HepG2 (cell line): ENCODE measurements around the gene TRMT2A. TPM values are rescaled to one million over a fixed set of nuclear protein-coding genes. Genes with fewer than 3 reads are reported as not detected.

Source experiments
- JUNB ChIP-seq: sonication (generic); formaldehyde crosslinking; IDR thresholded peaks from 2 replicates; pipeline ENCODE4 v1.8.0; 2022; ENCODE audit warnings: missing genetic modification reagents, mild to moderate bottlenecking, borderline replicate concordance
- KDM4B ChIP-seq: sonication (generic); formaldehyde crosslinking; IDR thresholded peaks from 2 replicates; pipeline ENCODE4 v1.4.0; 2020; ENCODE audit warnings: missing genetic modification reagents
- POLR2G ChIP-seq: fragments of 200-400 bp; formaldehyde crosslinking; IDR thresholded peaks from 2 replicates; pipeline ENCODE4 v1.6.1; 2018; ENCODE audit warnings: mild to moderate bottlenecking, low read depth, low read length, moderate library complexity
- PPARG ChIP-seq: conservative IDR thresholded peaks from 2 replicates; pipeline ENCODE4 v1.6.1; 2016; ENCODE audit warnings: missing biosample characterization, missing genetic modification reagents
- TOE1 ChIP-seq: sonication (generic); formaldehyde crosslinking; IDR thresholded peaks from 2 replicates; pipeline ENCODE4 v1.4.0; 2020; ENCODE audit warnings: mild to moderate bottlenecking, missing genetic modification reagents
- ZNF282 ChIP-seq: fragments of 450-650 bp; IDR thresholded peaks from 2 replicates; pipeline ENCODE4 v1.6.1; 2018; ENCODE audit not compliant: partially characterized antibody
- ZNF34 ChIP-seq: sonication (generic); formaldehyde crosslinking; IDR thresholded peaks from 2 replicates; pipeline ENCODE4 v1.4.0; 2020; ENCODE audit warnings: mild to moderate bottlenecking, missing genetic modification reagents, borderline replicate concordance
- ZNF879 ChIP-seq: sonication (generic); formaldehyde crosslinking; IDR thresholded peaks from 2 replicates; pipeline ENCODE4 v1.8.1; 2023; ENCODE audit warnings: missing genetic modification reagents
- ZSCAN20 ChIP-seq: sonication (generic); formaldehyde crosslinking; IDR thresholded peaks from 2 replicates; pipeline ENCODE4 v1.4.0; 2020; ENCODE audit warnings: missing genetic modification reagents, mild to moderate bottlenecking, borderline replicate concordance
- polyA plus RNA-seq, 8 experiments: library from polyadenylated mRNA; depleted of rRNA in 3 of 8; stranded (reverse) in 7 of 8; unstranded in 1 of 8; fragments of >200 nt; fragmentation: Illumina TruSeq in 4 of 8; extraction: Trizol in 4 of 8; gene quantifications; 2 replicates each; pipeline versions ENCODE4 v1.2.1 to v1.2.3, GENCODE V29; 2011 to 2016; ENCODE audit warnings: low read depth in 4 of 8, missing spikeins in 1 of 8, mixed read lengths in 1 of 8; ENCODE audit not compliant: insufficient read depth in 1 of 8
- total RNA-seq, 5 experiments: library from RNA; depleted of rRNA; stranded (reverse); fragments of >200 nt; fragmentation: Illumina TruSeq; extraction: Trizol; gene quantifications; 2 replicates each; pipeline ENCODE4 v1.2.3, GENCODE V29; 2016; ENCODE audit warnings: low read depth in 1 of 5
- TF ChIP-seq, protein P1 (sequence below): sonication (generic); formaldehyde crosslinking; IDR thresholded peaks from 2 replicates; pipeline ENCODE4 v1.4.0; 2020; ENCODE audit warnings: mild to moderate bottlenecking, missing genetic modification reagents
- TF ChIP-seq, protein P2 (sequence below): sonication (generic); formaldehyde crosslinking; IDR thresholded peaks from 2 replicates; pipeline ENCODE4 v1.4.0; 2020; ENCODE audit warnings: missing genetic modification reagents, low read depth, mild to moderate bottlenecking, borderline replicate concordance
- TF ChIP-seq, protein P3 (sequence below): conservative IDR thresholded peaks from 2 replicates; pipeline ENCODE4 v1.6.1; 2018; ENCODE audit warnings: missing genetic modification reagents
- TF ChIP-seq, protein P4 (sequence below): sonication (generic); formaldehyde crosslinking; IDR thresholded peaks from 2 replicates; pipeline ENCODE4 v1.5.0; 2020; ENCODE audit warnings: missing genetic modification reagents, mild to moderate bottlenecking, borderline replicate concordance
- TF ChIP-seq, protein P5 (sequence below): sonication (generic); formaldehyde crosslinking; IDR thresholded peaks from 2 replicates; pipeline ENCODE4 v1.5.1; 2020; ENCODE audit warnings: mild to moderate bottlenecking, missing genetic modification reagents, borderline replicate concordance
- TF ChIP-seq, protein P6 (sequence below): sonication (generic); formaldehyde crosslinking; IDR thresholded peaks from 2 replicates; pipeline ENCODE4 v1.4.0; 2020; ENCODE audit warnings: missing genetic modification reagents
- TF ChIP-seq, protein P7 (sequence below): sonication (generic); formaldehyde crosslinking; IDR thresholded peaks from 2 replicates; pipeline ENCODE4 v1.4.0; 2020; ENCODE audit warnings: missing genetic modification reagents

The TRMT2A gene
- total and polyA plus RNA-seq, 2 of the 13 experiments (the other 11 are each of a cell fraction or from before 2014, with no cell fraction given) = 24.0 to 30.3 TPM

DNA sequence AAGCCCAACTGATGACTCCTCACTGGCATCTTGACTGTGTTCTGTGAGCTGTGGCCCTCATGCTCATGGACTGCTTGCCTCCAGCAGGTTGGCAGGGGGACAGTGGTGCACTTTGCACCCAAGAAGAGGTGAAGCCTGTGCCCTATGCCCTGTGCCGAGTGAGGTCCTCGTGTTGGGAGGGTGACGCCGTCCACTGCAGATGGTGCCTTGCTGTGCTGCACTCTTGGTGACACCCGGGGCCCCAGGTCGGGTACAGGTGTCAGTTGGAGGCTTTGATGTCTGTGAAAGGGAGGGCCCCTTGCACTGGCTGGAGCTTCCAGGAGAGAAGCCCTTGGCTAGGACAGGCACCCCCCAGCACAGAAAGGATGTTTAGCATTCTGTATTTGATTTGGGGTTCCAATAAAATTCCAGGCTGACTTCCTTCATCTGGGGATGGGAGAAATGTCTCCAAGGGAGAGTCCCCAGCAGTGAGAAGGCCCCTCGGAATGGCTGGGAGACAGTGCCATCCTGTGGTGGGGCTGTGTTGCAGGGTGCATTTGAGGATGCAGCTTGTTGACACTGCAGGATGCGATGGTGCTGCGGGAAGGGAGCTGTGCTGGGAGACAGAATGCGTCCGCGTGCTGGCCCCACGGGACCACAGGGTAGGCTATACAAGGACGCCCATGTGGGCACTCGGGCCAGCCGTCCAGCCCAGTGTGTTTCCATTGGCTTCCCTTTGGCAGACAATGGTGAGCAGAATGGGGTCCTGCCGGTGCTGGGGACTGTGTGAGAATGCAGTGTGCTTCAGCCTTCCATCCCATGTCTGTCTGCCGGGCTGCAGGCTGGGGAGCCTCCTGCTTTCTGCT is 12.1 kb upstream of the TRMT2A start (continued):
- TF ChIP-seq, protein P1, sequence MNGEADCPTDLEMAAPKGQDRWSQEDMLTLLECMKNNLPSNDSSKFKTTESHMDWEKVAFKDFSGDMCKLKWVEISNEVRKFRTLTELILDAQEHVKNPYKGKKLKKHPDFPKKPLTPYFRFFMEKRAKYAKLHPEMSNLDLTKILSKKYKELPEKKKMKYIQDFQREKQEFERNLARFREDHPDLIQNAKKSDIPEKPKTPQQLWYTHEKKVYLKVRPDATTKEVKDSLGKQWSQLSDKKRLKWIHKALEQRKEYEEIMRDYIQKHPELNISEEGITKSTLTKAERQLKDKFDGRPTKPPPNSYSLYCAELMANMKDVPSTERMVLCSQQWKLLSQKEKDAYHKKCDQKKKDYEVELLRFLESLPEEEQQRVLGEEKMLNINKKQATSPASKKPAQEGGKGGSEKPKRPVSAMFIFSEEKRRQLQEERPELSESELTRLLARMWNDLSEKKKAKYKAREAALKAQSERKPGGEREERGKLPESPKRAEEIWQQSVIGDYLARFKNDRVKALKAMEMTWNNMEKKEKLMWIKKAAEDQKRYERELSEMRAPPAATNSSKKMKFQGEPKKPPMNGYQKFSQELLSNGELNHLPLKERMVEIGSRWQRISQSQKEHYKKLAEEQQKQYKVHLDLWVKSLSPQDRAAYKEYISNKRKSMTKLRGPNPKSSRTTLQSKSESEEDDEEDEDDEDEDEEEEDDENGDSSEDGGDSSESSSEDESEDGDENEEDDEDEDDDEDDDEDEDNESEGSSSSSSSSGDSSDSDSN (CRISPR knock-in tag) = no peak; the same call in 1 of the 2 replicates
- TF ChIP-seq, protein P2, sequence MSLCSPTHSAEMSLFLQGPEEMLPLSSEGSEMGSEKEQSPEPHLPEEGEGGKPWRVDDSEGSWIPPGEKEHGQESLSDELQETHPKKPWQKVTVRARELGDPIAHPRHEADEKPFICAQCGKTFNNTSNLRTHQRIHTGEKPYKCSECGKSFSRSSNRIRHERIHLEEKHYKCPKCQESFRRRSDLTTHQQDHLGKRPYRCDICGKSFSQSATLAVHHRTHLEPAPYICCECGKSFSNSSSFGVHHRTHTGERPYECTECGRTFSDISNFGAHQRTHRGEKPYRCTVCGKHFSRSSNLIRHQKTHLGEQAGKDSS (CRISPR knock-in tag) = no peak
- TF ChIP-seq, protein P3, sequence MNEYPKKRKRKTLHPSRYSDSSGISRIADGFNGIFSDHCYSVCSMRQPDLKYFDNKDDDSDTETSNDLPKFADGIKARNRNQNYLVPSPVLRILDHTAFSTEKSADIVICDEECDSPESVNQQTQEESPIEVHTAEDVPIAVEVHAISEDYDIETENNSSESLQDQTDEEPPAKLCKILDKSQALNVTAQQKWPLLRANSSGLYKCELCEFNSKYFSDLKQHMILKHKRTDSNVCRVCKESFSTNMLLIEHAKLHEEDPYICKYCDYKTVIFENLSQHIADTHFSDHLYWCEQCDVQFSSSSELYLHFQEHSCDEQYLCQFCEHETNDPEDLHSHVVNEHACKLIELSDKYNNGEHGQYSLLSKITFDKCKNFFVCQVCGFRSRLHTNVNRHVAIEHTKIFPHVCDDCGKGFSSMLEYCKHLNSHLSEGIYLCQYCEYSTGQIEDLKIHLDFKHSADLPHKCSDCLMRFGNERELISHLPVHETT = no peak
- TF ChIP-seq PPARG = no peak
- TF ChIP-seq, protein P4, sequence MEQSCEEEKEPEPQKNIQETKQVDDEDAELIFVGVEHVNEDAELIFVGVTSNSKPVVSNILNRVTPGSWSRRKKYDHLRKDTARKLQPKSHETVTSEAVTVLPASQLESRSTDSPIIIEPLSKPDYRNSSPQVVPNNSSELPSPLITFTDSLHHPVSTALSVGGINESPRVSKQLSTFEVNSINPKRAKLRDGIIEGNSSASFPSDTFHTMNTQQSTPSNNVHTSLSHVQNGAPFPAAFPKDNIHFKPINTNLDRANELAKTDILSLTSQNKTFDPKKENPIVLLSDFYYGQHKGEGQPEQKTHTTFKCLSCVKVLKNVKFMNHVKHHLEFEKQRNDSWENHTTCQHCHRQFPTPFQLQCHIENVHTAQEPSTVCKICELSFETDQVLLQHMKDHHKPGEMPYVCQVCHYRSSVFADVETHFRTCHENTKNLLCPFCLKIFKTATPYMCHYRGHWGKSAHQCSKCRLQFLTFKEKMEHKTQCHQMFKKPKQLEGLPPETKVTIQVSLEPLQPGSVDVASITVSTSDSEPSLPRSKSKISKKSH (CRISPR knock-in tag) = peak; percentile 24; the same call in 1 of the 2 replicates
- no peak for TF ChIP-seq ZNF282
- TF ChIP-seq, protein P5, sequence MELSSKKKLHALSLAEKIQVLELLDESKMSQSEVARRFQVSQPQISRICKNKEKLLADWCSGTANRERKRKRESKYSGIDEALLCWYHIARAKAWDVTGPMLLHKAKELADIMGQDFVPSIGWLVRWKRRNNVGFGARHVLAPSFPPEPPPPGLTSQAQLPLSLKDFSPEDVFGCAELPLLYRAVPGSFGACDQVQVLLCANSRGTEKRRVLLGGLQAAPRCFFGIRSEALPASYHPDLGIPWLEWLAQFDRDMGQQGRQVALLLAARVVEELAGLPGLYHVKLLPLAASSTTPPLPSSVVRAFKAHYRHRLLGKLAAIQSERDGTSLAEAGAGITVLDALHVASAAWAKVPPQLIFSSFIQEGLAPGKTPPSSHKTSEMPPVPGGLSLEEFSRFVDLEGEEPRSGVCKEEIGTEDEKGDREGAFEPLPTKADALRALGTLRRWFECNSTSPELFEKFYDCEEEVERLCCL (CRISPR knock-in tag) = no peak
- TF ChIP-seq POLR2G = peak; percentile 18; the same call in 1 of the 2 replicates
- no peak for TF ChIP-seq JUNB
- TF ChIP-seq KDM4B (CRISPR knock-in tag) = 0 out of 2 replicates have a peak, but pooled peaks have one; percentile 12
- TF ChIP-seq, protein P6, sequence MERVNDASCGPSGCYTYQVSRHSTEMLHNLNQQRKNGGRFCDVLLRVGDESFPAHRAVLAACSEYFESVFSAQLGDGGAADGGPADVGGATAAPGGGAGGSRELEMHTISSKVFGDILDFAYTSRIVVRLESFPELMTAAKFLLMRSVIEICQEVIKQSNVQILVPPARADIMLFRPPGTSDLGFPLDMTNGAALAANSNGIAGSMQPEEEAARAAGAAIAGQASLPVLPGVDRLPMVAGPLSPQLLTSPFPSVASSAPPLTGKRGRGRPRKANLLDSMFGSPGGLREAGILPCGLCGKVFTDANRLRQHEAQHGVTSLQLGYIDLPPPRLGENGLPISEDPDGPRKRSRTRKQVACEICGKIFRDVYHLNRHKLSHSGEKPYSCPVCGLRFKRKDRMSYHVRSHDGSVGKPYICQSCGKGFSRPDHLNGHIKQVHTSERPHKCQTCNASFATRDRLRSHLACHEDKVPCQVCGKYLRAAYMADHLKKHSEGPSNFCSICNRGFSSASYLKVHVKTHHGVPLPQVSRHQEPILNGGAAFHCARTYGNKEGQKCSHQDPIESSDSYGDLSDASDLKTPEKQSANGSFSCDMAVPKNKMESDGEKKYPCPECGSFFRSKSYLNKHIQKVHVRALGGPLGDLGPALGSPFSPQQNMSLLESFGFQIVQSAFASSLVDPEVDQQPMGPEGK = peak; percentile 65
- TF ChIP-seq TOE1 = no peak
- no peak for TF ChIP-seq ZNF34
- TF ChIP-seq ZSCAN20 (CRISPR knock-in tag) = no peak
- no peak for TF ChIP-seq ZNF879 (CRISPR knock-in tag)
- TF ChIP-seq, protein P7, sequence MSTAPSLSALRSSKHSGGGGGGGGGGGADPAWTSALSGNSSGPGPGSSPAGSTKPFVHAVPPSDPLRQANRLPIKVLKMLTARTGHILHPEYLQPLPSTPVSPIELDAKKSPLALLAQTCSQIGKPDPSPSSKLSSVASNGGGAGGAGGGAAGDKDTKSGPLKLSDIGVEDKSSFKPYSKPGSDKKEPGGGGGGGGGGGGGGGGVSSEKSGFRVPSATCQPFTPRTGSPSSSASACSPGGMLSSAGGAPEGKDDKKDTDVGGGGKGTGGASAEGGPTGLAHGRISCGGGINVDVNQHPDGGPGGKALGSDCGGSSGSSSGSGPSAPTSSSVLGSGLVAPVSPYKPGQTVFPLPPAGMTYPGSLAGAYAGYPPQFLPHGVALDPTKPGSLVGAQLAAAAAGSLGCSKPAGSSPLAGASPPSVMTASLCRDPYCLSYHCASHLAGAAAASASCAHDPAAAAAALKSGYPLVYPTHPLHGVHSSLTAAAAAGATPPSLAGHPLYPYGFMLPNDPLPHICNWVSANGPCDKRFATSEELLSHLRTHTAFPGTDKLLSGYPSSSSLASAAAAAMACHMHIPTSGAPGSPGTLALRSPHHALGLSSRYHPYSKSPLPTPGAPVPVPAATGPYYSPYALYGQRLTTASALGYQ (CRISPR knock-in tag) = no peak
